DND-41 (cell line): Measurements from ENCODE around the gene CACNA1D.

ENCODE experiments used
- CTCF ChIP-seq: IDR thresholded peaks from 2 replicates; pipeline ENCODE4 v1.5.1; 2012; ENCODE audit warnings: borderline replicate concordance, low read length, moderate library complexity, mild to moderate bottlenecking; ENCODE audit not compliant: poor library complexity, severe bottlenecking; ENCODE audit errors: extremely low read depth
- EZH2 ChIP-seq: IDR thresholded peaks from 3 replicates; pipeline ENCODE4 v1.6.1; 2012; ENCODE audit warnings: borderline replicate concordance, low read depth, mild to moderate bottlenecking, moderate library complexity, low read length, inconsistent platforms; ENCODE audit not compliant: severe bottlenecking

- TF ChIP-seq CTCF, result no peak
- no peak for TF ChIP-seq EZH2
These were observed 177.5 kb downstream of the CACNA1D start for GRCh38 chr3:53671961-53672299.
